ENCODE measurements around the gene POLE3. TPM values are rescaled to one million over a fixed set of nuclear protein-coding genes. Genes with fewer than 3 reads are reported as not detected.

POLE3 gene
- total RNA-seq, 1 donor from 2014 or later = 54.9 TPM

- no peaks in the 10 kb centered on the region for H3K27me3 Mint-ChIP-seq
- peak overlapping the region; percentile 92 for H3K27ac Mint-ChIP-seq
- peaks cover 22% of the 10 kb centered on the region for H3K4me1 Mint-ChIP-seq (ENCODE audit: unreplicated experiment)
- no peak for TF ChIP-seq CTCF (conservative IDR thresholded peaks at IDR 0.05)
- peak overlapping the region; percentile 92 for H3K4me3 Mint-ChIP-seq
- peaks cover 5% of the 10 kb centered on the region for H3K36me3 Mint-ChIP-seq
- no peak for DNase-seq (ENCODE audit: extremely low spot score, unreplicated experiment)
- H3K9me3 Mint-ChIP-seq = no peaks in the 10 kb centered on the region
Measured at GRCh38 chr9:113399646-113400200, 10.8 kb downstream of the POLE3 start.

GRCh38 chr9:113398796-113399195, 11.7 kb downstream of the POLE3 start:
- Mint-ChIP-seq H3K36me3 (peaks cover 5% of the 10 kb centered on the region), H3K27ac (peak overlapping the region; percentile 92), H3K27me3 (no peaks in the 10 kb centered on the region)

GRCh38 chr9:113397203-113397631, 13.3 kb downstream of the POLE3 start:
- Mint-ChIP-seq H3K36me3 (peaks cover 10% of the 10 kb centered on the region), H3K27ac (peak overlapping the region; percentile 63), H3K9me3 (no peaks in the 10 kb centered on the region), H3K27me3 (no peaks in the 10 kb centered on the region), H3K4me3 (no peak overlapping the region), H3K4me1 (ENCODE audit: unreplicated experiment) (peaks cover 22% of the 10 kb centered on the region)
- no peak for TF ChIP-seq CTCF (conservative IDR thresholded peaks at IDR 0.05)
- no peak for DNase-seq (ENCODE audit: extremely low spot score, unreplicated experiment)

More at GRCh38 chr9:113398796-113399195, 11.7 kb downstream of the POLE3 start:
- Mint-ChIP-seq H3K9me3 (no peaks in the 10 kb centered on the region), H3K4me1 (ENCODE audit: unreplicated experiment) (peaks cover 22% of the 10 kb centered on the region), H3K4me3 (peak overlapping the region; percentile 92)
- TF ChIP-seq CTCF (conservative IDR thresholded peaks at IDR 0.05) = no peak
- DNase-seq (ENCODE audit: extremely low spot score, unreplicated experiment) = no peak

- Mint-ChIP-seq H3K27me3 (no peaks in the 10 kb centered on the region), H3K9me3 (no peaks in the 10 kb centered on the region), H3K36me3 (peaks cover 13% of the 10 kb centered on the region), H3K27ac (no peak overlapping the region), H3K4me1 (ENCODE audit: unreplicated experiment) (peaks cover 16% of the 10 kb centered on the region), H3K4me3 (peak overlapping the region; percentile 47)
- no peak for TF ChIP-seq CTCF (conservative IDR thresholded peaks at IDR 0.05)
- DNase-seq (ENCODE audit: extremely low spot score, unreplicated experiment) = no peak
Measured at GRCh38 chr9:113395000-113395861, 15.2 kb downstream of the POLE3 start.

- Mint-ChIP-seq H3K36me3 (peaks cover 17% of the 10 kb centered on the region), H3K4me1 (ENCODE audit: unreplicated experiment) (peaks cover 7% of the 10 kb centered on the region), H3K4me3 (no peak overlapping the region), H3K9me3 (no peaks in the 10 kb centered on the region), H3K27me3 (no peaks in the 10 kb centered on the region), H3K27ac (no peak overlapping the region)
- DNase-seq (ENCODE audit: extremely low spot score, unreplicated experiment) = no peak
- no peak for TF ChIP-seq CTCF (conservative IDR thresholded peaks at IDR 0.05)
Measured at GRCh38 chr9:113393281-113393680, 17.2 kb downstream of the POLE3 start.
